Smooth muscle cell (in vitro differentiated cells): Measurements from ENCODE around the gene ITIH5. TPM values are rescaled to one million over a fixed set of nuclear protein-coding genes. Genes with fewer than 3 reads are reported as not detected.
A peak's percentile ranks its signal among the peaks of the same experiment; 100 is the strongest.

Source experiments
- DNase-seq: peaks from one replicate; lab custom pipeline; 2025; ENCODE audit not compliant: unreplicated experiment; lab: John Stamatoyannopoulos, UW
- H2AFZ ChIP-seq: fragments of 200-600 bp; sonication (generic); 2 replicates; pipeline ENCODE4 v1.6.0; 2016; ENCODE audit warnings: antibody characterized with exemption, low read depth, mild to moderate bottlenecking
- H3F3A ChIP-seq: fragments of 200-600 bp; sonication (generic); 2 replicates; pipeline ENCODE4 v1.6.0; 2017; ENCODE audit warnings: antibody characterized with exemption, low read depth
- H3K27ac ChIP-seq: fragments of 200-600 bp; sonication (generic); 2 replicates; pipeline ENCODE4 v1.5.1; 2016; ENCODE audit warnings: low read depth, mild to moderate bottlenecking
- H3K27me3 ChIP-seq: fragments of 200-600 bp; sonication (generic); 2 replicates; pipeline ENCODE4 v1.6.1; 2016; ENCODE audit warnings: low read depth, mild to moderate bottlenecking
- H3K36me3 ChIP-seq: fragments of 200-600 bp; sonication (generic); 2 replicates; pipeline ENCODE4 v1.5.1; 2016; ENCODE audit warnings: low read depth
- H3K4me1 ChIP-seq: fragments of 200-600 bp; sonication (generic); 2 replicates; pipeline ENCODE4 v1.5.1; 2016; ENCODE audit warnings: low read depth
- H3K4me2 ChIP-seq: fragments of 200-600 bp; sonication (generic); 2 replicates; pipeline ENCODE4 v1.6.0; 2016; ENCODE audit warnings: mild to moderate bottlenecking
- H3K4me3 ChIP-seq: fragments of 200-600 bp; sonication (generic); 2 replicates; pipeline ENCODE4 v1.5.1; 2016; ENCODE audit warnings: mild to moderate bottlenecking
- H3K79me2 ChIP-seq: fragments of 200-600 bp; sonication (generic); 2 replicates; pipeline ENCODE4 v1.6.0; 2016; ENCODE audit warnings: low read depth, mild to moderate bottlenecking
- H3K9ac ChIP-seq: fragments of 200-600 bp; sonication (generic); 2 replicates; pipeline ENCODE4 v1.6.0; 2016; ENCODE audit warnings: low read depth
- H3K9me3 ChIP-seq: fragments of 200-600 bp; sonication (generic); replicated peaks from 2 replicates; pipeline ENCODE4 v1.5.1; 2016; ENCODE audit warnings: low read depth
- H4K20me1 ChIP-seq: fragments of 200-600 bp; sonication (generic); 2 replicates; pipeline ENCODE4 v1.6.0; 2016; ENCODE audit warnings: low read depth
- WGBS: methylation state at CpG from one replicate; pipeline ENCODE4 v1.1.7; 2016; ENCODE audit warnings: low lambda C conversion rate; 5-methylcytosine and 5-hydroxymethylcytosine counted together
- polyA plus RNA-seq: library from polyadenylated mRNA; unstranded; fragments of >200 nt; fragmentation: Nextera tagmentation; extraction: Ambion mirVana; gene quantifications from 2 replicates; pipeline ENCODE4 v1.2.1, GENCODE V29; 2016
- total RNA-seq: library from RNA; depleted of rRNA; stranded (reverse); fragments of >200 nt; gene quantifications from 2 replicates; pipeline ENCODE4 v1.2.3, GENCODE V29; 2014
- TF ChIP-seq, protein P1 (sequence below): fragments of 200-600 bp; sonication (generic); IDR thresholded peaks from 2 replicates; pipeline ENCODE4 v1.5.1; 2017; ENCODE audit warnings: borderline replicate concordance, mild to moderate bottlenecking, antibody characterized with exemption; ENCODE audit not compliant: insufficient read depth, poor library complexity, severe bottlenecking

The ITIH5 gene
- total and polyA plus RNA-seq, 2 experiments from 2014 or later = 9.1 to 12.6 TPM

- H4K20me1 ChIP-seq = no peaks in the 10 kb centered on the region
- no peak overlapping the region for H3K9ac ChIP-seq
- peak overlapping the region; percentile 60 for H3K4me3 ChIP-seq
- H3K4me2 ChIP-seq = peak overlapping the region; percentile 91
- peak overlapping the region; percentile 65 for H2AFZ ChIP-seq
- DNase-seq = no peak
- peaks cover 2% of the 10 kb centered on the region for H3F3A ChIP-seq
- H3K27ac ChIP-seq = no peak overlapping the region
- H3K9me3 ChIP-seq = no peaks in the 10 kb centered on the region
- TF ChIP-seq, protein P1, sequence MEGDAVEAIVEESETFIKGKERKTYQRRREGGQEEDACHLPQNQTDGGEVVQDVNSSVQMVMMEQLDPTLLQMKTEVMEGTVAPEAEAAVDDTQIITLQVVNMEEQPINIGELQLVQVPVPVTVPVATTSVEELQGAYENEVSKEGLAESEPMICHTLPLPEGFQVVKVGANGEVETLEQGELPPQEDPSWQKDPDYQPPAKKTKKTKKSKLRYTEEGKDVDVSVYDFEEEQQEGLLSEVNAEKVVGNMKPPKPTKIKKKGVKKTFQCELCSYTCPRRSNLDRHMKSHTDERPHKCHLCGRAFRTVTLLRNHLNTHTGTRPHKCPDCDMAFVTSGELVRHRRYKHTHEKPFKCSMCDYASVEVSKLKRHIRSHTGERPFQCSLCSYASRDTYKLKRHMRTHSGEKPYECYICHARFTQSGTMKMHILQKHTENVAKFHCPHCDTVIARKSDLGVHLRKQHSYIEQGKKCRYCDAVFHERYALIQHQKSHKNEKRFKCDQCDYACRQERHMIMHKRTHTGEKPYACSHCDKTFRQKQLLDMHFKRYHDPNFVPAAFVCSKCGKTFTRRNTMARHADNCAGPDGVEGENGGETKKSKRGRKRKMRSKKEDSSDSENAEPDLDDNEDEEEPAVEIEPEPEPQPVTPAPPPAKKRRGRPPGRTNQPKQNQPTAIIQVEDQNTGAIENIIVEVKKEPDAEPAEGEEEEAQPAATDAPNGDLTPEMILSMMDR = no peak
- H3K36me3 ChIP-seq = no peaks in the 10 kb centered on the region
- no peaks in the 10 kb centered on the region for H3K79me2 ChIP-seq
- WGBS = 17% methylated on average over 6 of the region's 6 CpGs
- peaks cover 12% of the 10 kb centered on the region for H3K27me3 ChIP-seq
- H3K4me1 ChIP-seq = peaks cover 9% of the 10 kb centered on the region
These were observed 999 bp downstream of the ITIH5 start for GRCh38 chr10:7665767-7666166.

DNA sequence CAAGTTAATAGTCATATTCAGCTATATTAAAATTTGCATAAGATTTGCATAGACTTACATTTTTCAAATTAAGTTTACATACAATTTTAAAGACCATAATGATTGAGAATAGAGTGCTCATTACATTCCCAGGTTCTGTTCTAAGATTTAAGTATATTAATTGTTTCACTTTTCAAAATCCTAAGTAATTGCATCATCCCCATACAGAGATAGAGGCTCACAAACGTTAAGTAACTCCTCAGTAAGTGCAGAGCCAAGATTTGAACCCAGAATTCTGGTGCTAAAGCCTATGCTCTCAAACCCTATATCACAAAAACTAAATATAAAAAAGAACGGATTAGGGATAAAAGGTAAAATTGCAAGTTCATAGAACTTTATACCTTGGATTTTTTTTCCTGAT is 2.1 kb downstream of the ITIH5 start:
- no peaks in the 10 kb centered on the region for H3K79me2 ChIP-seq
- WGBS = 65% methylated on average over 2 of the region's 2 CpGs
- peaks cover 12% of the 10 kb centered on the region for H3K27me3 ChIP-seq
- H4K20me1 ChIP-seq = no peaks in the 10 kb centered on the region
- TF ChIP-seq, protein P1 = no peak
- H3K27ac ChIP-seq = no peak overlapping the region
- peaks cover 9% of the 10 kb centered on the region for H3K4me1 ChIP-seq
- H3K36me3 ChIP-seq = no peaks in the 10 kb centered on the region
- no peak for DNase-seq
- no peak overlapping the region for H2AFZ ChIP-seq
- H3K4me3 ChIP-seq = no peak overlapping the region
- no peak overlapping the region for H3K9ac ChIP-seq
- H3K4me2 ChIP-seq = peak overlapping the region; percentile 91
- no peaks in the 10 kb centered on the region for H3K9me3 ChIP-seq
- peaks cover 2% of the 10 kb centered on the region for H3F3A ChIP-seq

DNA sequence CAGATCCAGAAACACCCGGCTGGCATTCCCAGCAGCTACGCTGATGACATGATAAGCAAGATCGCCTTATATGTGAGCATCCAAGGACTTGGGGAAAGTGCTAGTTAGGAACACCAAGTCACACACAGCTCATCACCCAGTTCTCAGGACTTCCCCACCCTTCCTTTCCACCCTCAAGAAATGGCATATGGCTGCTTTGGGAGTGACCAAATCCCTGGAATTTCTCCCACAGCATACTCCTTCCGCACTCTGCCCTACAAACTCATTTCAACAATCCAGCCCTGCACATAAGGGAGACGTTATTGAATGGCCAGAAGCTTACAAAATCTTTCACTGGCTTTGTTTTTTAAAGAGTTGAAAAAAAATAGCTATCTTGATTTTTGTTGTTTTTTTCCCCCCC is 4.2 kb downstream of the ITIH5 start:
- Histone ChIP-seq H3F3A (no peaks in the 10 kb centered on the region), H4K20me1 (no peaks in the 10 kb centered on the region), H3K27me3 (peaks cover 12% of the 10 kb centered on the region), H3K79me2 (no peaks in the 10 kb centered on the region), H3K4me1 (peaks cover 9% of the 10 kb centered on the region), H2AFZ (no peak overlapping the region), H3K4me3 (no peak overlapping the region), H3K9ac (no peak overlapping the region), H3K27ac (no peak overlapping the region), H3K4me2 (no peak overlapping the region), H3K36me3 (no peaks in the 10 kb centered on the region), H3K9me3 (no peaks in the 10 kb centered on the region)
- 82% methylated on average over 5 of the region's 5 CpGs for WGBS
- TF ChIP-seq, protein P1 = no peak
- no peak for DNase-seq

- Histone ChIP-seq H2AFZ (no peak overlapping the region), H3K9me3 (no peaks in the 10 kb centered on the region), H4K20me1 (no peaks in the 10 kb centered on the region), H3F3A (no peaks in the 10 kb centered on the region), H3K4me3 (no peak overlapping the region), H3K79me2 (no peaks in the 10 kb centered on the region), H3K27ac (no peak overlapping the region), H3K4me1 (no peaks in the 10 kb centered on the region), H3K27me3 (no peaks in the 10 kb centered on the region), H3K9ac (no peak overlapping the region), H3K36me3 (no peaks in the 10 kb centered on the region), H3K4me2 (no peak overlapping the region)
- TF ChIP-seq, protein P1 = no peak
- DNase-seq = no peak
- 62% methylated on average over 4 of the region's 4 CpGs for WGBS
These were observed 7.2 kb downstream of the ITIH5 start for GRCh38 chr10:7659560-7659959.
